ENCODE data around the gene MDFIC2.

MDFIC2 gene

GRCh38 chr3:70245746-70246525, 66.5 kb downstream of the MDFIC2 start:
- H3K9me2 ChIP-seq (replicated peaks; ENCODE audit: insufficient read depth, low read length) = no peaks in the 10 kb centered on the region
- H3K9ac ChIP-seq (ENCODE audit: low read length) = no peak overlapping the region
- H3F3A ChIP-seq (ENCODE audit: insufficient read depth, low read length) = no peaks in the 10 kb centered on the region
- no peaks in the 10 kb centered on the region for H3K79me2 ChIP-seq (ENCODE audit: low read length)
- TF ChIP-seq EZH2phosphoT487 (IDR thresholded peaks at IDR 0.05; ENCODE audit: low read length) (no peak), EZH2 (optimal IDR thresholded peaks at IDR 0.05; ENCODE audit: low read depth, low read length) (no peak)
- no peak overlapping the region for H3K4me3 ChIP-seq (ENCODE audit: low read length)
- no peak overlapping the region for H2AFZ ChIP-seq (ENCODE audit: low read length)
- no peaks in the 10 kb centered on the region for H4K20me1 ChIP-seq (ENCODE audit: insufficient read depth, low read length)
- no peaks in the 10 kb centered on the region for H3K4me1 ChIP-seq (ENCODE audit: low read length)
- no peaks in the 10 kb centered on the region for H3K27me3 ChIP-seq (replicated peaks; ENCODE audit: insufficient read depth, low read length)
- no peaks in the 10 kb centered on the region for H3K36me3 ChIP-seq (replicated peaks; ENCODE audit: insufficient read depth, low read length)
- DNase-seq = no peak
- H3K4me2 ChIP-seq (ENCODE audit: low read depth, low read length) = no peak overlapping the region
- no peaks in the 10 kb centered on the region for H3K9me3 ChIP-seq (replicated peaks; ENCODE audit: insufficient read depth, low read length)
- H3K27ac ChIP-seq (ENCODE audit: low read length) = no peak overlapping the region

GRCh38 chr3:70244422-70244821, 68.0 kb downstream of the MDFIC2 start:
- Histone ChIP-seq H3K9ac (ENCODE audit: low read length) (no peak overlapping the region), H3K27ac (ENCODE audit: low read length) (no peak overlapping the region), H3K27me3 (replicated peaks; ENCODE audit: insufficient read depth, low read length) (no peaks in the 10 kb centered on the region), H3K4me1 (ENCODE audit: low read length) (no peaks in the 10 kb centered on the region), H3F3A (ENCODE audit: insufficient read depth, low read length) (no peaks in the 10 kb centered on the region), H3K4me3 (ENCODE audit: low read length) (no peak overlapping the region), H3K79me2 (ENCODE audit: low read length) (no peaks in the 10 kb centered on the region), H3K9me2 (replicated peaks; ENCODE audit: insufficient read depth, low read length) (no peaks in the 10 kb centered on the region), H3K4me2 (ENCODE audit: low read depth, low read length) (no peak overlapping the region), H3K36me3 (replicated peaks; ENCODE audit: insufficient read depth, low read length) (no peaks in the 10 kb centered on the region), H2AFZ (ENCODE audit: low read length) (no peak overlapping the region), H3K9me3 (replicated peaks; ENCODE audit: insufficient read depth, low read length) (no peaks in the 10 kb centered on the region), H4K20me1 (ENCODE audit: insufficient read depth, low read length) (no peaks in the 10 kb centered on the region)
- TF ChIP-seq EZH2phosphoT487 (IDR thresholded peaks at IDR 0.05; ENCODE audit: low read length) (no peak), CTCF (IDR thresholded peaks at IDR 0.05; ENCODE audit: low read length) (no peak), EZH2 (optimal IDR thresholded peaks at IDR 0.05; ENCODE audit: low read depth, low read length) (no peak)
- DNase-seq = no peak

GRCh38 chr3:70242297-70242882, 70.0 kb downstream of the MDFIC2 start:
- Histone ChIP-seq H3K9ac (ENCODE audit: low read length) (no peak overlapping the region), H3K4me1 (ENCODE audit: low read length) (no peaks in the 10 kb centered on the region), H3K27me3 (replicated peaks; ENCODE audit: insufficient read depth, low read length) (no peaks in the 10 kb centered on the region), H3K9me3 (replicated peaks; ENCODE audit: insufficient read depth, low read length) (no peaks in the 10 kb centered on the region), H3F3A (ENCODE audit: insufficient read depth, low read length) (no peaks in the 10 kb centered on the region), H3K4me3 (ENCODE audit: low read length) (no peak overlapping the region), H3K27ac (ENCODE audit: low read length) (no peak overlapping the region), H3K9me2 (replicated peaks; ENCODE audit: insufficient read depth, low read length) (no peaks in the 10 kb centered on the region), H4K20me1 (ENCODE audit: insufficient read depth, low read length) (no peaks in the 10 kb centered on the region), H2AFZ (ENCODE audit: low read length) (no peak overlapping the region), H3K36me3 (replicated peaks; ENCODE audit: insufficient read depth, low read length) (no peaks in the 10 kb centered on the region), H3K4me2 (ENCODE audit: low read depth, low read length) (no peak overlapping the region), H3K79me2 (ENCODE audit: low read length) (no peaks in the 10 kb centered on the region)
- DNase-seq = no peak
- no peak for TF ChIP-seq EZH2phosphoT487 (IDR thresholded peaks at IDR 0.05; ENCODE audit: low read length)
- TF ChIP-seq EZH2 (optimal IDR thresholded peaks at IDR 0.05; ENCODE audit: low read depth, low read length) = no peak
- TF ChIP-seq CTCF (IDR thresholded peaks at IDR 0.05; ENCODE audit: low read length) = no peak

GRCh38 chr3:70233812-70234211, 78.6 kb downstream of the MDFIC2 start:
- H3K4me1 ChIP-seq (ENCODE audit: low read length) = no peaks in the 10 kb centered on the region
- no peak overlapping the region for H3K4me3 ChIP-seq (ENCODE audit: low read length)
- H3K79me2 ChIP-seq (ENCODE audit: low read length) = no peaks in the 10 kb centered on the region
- no peaks in the 10 kb centered on the region for H4K20me1 ChIP-seq (ENCODE audit: insufficient read depth, low read length)
- no peak for TF ChIP-seq EZH2 (optimal IDR thresholded peaks at IDR 0.05; ENCODE audit: low read depth, low read length)
- TF ChIP-seq EZH2phosphoT487 (IDR thresholded peaks at IDR 0.05; ENCODE audit: low read length) = no peak
- TF ChIP-seq CTCF (IDR thresholded peaks at IDR 0.05; ENCODE audit: low read length) = no peak
- H2AFZ ChIP-seq (ENCODE audit: low read length) = no peak overlapping the region
- DNase-seq = no peak
- no peak overlapping the region for H3K4me2 ChIP-seq (ENCODE audit: low read depth, low read length)
- no peak overlapping the region for H3K9ac ChIP-seq (ENCODE audit: low read length)
- no peaks in the 10 kb centered on the region for H3K36me3 ChIP-seq (replicated peaks; ENCODE audit: insufficient read depth, low read length)
- no peaks in the 10 kb centered on the region for H3F3A ChIP-seq (ENCODE audit: insufficient read depth, low read length)
- H3K27ac ChIP-seq (ENCODE audit: low read length) = no peak overlapping the region
- no peaks in the 10 kb centered on the region for H3K27me3 ChIP-seq (replicated peaks; ENCODE audit: insufficient read depth, low read length)
- no peaks in the 10 kb centered on the region for H3K9me2 ChIP-seq (replicated peaks; ENCODE audit: insufficient read depth, low read length)
- H3K9me3 ChIP-seq (replicated peaks; ENCODE audit: insufficient read depth, low read length) = no peaks in the 10 kb centered on the region

Data from MM.1S (cell line).